DND-41 (cell line): Measurements from ENCODE around the gene PPFIBP1.

Source experiments
- ATAC-seq: fragments of 200-7000 bp; cut with Tn5 transposase; 3 replicates; pipeline ENCODE4 v1.9.1; 2021; ENCODE audit warnings: low read depth; ENCODE audit not compliant: insufficient read depth
- DNase-seq: peaks from one replicate; pipeline ENCODE4 v3.0.0-alpha.2; 2020
- H2AFZ ChIP-seq: 2 replicates; pipeline ENCODE4 v1.6.0; 2012; ENCODE audit warnings: low read depth, low read length
- H3K27ac ChIP-seq: 2 replicates; pipeline ENCODE4 v1.5.1; 2012; ENCODE audit warnings: low read length, inconsistent platforms
- H3K27me3 ChIP-seq: fragments of 200-600 bp; sonication (generic); 2 replicates; pipeline ENCODE4 v1.6.0; 2012; ENCODE audit warnings: low read length, mild to moderate bottlenecking, inconsistent platforms; ENCODE audit not compliant: insufficient read depth, poor library complexity
- H3K36me3 ChIP-seq: 2 replicates; pipeline ENCODE4 v1.5.1; 2012; ENCODE audit warnings: low read length, inconsistent platforms; ENCODE audit not compliant: insufficient read depth
- H3K4me1 ChIP-seq: 2 replicates; pipeline ENCODE4 v1.5.1; 2012; ENCODE audit warnings: mild to moderate bottlenecking, low read length; ENCODE audit not compliant: insufficient read depth
- H3K4me2 ChIP-seq: 2 replicates; pipeline ENCODE4 v1.6.0; 2012; ENCODE audit warnings: mild to moderate bottlenecking, moderate library complexity, low read length, inconsistent platforms; ENCODE audit not compliant: insufficient read depth
- H3K4me3 ChIP-seq, 2 experiments: fragments of 200-600 bp in 1 of 2; shearing (Covaris generic) in 1 of 2; 2 replicates each; pipeline ENCODE4 v1.5.1; 2012 to 2016; ENCODE audit warnings: inconsistent platforms in 2 of 2, low read length in 2 of 2, mild to moderate bottlenecking in 2 of 2, low read depth in 1 of 2, moderate library complexity in 1 of 2
- H3K79me2 ChIP-seq: 2 replicates; pipeline ENCODE4 v1.6.0; 2012; ENCODE audit warnings: low read length, inconsistent platforms; ENCODE audit not compliant: insufficient read depth
- H3K9ac ChIP-seq: 2 replicates; pipeline ENCODE4 v1.6.0; 2012; ENCODE audit warnings: low read depth, mild to moderate bottlenecking, inconsistent platforms, low read length, moderate library complexity
- H3K9me3 ChIP-seq: 2 replicates; pipeline ENCODE4 v1.5.1; 2012; ENCODE audit warnings: low read length, moderate library complexity, mild to moderate bottlenecking, inconsistent platforms; ENCODE audit not compliant: insufficient read depth, severe bottlenecking
- H4K20me1 ChIP-seq: 2 replicates; pipeline ENCODE4 v1.6.0; 2012; ENCODE audit warnings: low read length; ENCODE audit not compliant: insufficient read depth
- EZH2 ChIP-seq: IDR thresholded peaks from 3 replicates; pipeline ENCODE4 v1.6.1; 2012; ENCODE audit warnings: borderline replicate concordance, low read depth, mild to moderate bottlenecking, moderate library complexity, low read length, inconsistent platforms; ENCODE audit not compliant: severe bottlenecking
- TF ChIP-seq, protein P1 (sequence below): IDR thresholded peaks from 2 replicates; pipeline ENCODE4 v1.5.1; 2012; ENCODE audit warnings: borderline replicate concordance, low read length, moderate library complexity, mild to moderate bottlenecking; ENCODE audit not compliant: poor library complexity, severe bottlenecking; ENCODE audit errors: extremely low read depth

Gene PPFIBP1

DNA sequence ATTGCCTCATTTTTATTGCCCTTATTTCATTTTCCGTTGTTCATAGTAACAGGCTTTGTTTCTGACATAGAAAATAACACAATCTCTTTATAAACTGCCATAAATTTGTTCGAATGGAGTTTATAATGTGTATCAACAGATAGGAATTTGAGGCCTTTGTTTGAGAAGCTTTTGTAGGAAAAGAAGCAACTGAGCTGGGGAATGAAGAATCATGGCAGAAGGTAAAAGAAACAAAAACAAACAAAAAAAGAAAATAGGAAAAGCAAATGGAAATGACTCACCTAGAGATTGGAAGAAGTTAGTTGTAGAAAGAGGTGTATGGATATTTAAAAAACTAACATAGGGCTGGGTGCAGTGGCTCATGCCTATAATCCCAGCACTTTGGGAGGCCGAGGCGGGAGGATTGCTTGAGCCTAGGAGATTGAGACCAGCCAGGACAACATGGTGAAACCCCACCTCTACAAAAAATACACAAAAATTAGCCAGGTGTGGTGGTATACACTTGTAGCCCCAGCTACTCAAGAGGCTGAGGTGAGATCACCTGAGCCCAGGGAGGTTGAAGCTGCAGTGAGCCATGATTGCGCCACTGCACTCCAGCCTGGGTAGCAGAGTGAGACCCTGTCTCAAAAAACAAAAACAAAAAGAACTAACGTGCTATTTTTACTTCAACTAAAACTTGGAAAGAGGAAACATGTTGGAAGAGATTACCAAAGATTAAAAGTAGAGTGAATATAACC, 171.7 kb downstream of the PPFIBP1 start:
- Histone ChIP-seq H3K27me3 (no peaks in the 10 kb centered on the region), H3K9ac (no peak overlapping the region), H3K4me2 (no peak overlapping the region), H3K79me2 (no peaks in the 10 kb centered on the region), H2AFZ (no peak overlapping the region), H3K36me3 (no peaks in the 10 kb centered on the region), H3K4me3 (no peak overlapping the region), H3K4me1 (no peaks in the 10 kb centered on the region), H3K27ac (no peak overlapping the region), H4K20me1 (no peaks in the 10 kb centered on the region), H3K9me3 (no peaks in the 10 kb centered on the region)
- ATAC-seq = no peak
- no peak for DNase-seq
- TF ChIP-seq EZH2 = no peak
- TF ChIP-seq, protein P1, sequence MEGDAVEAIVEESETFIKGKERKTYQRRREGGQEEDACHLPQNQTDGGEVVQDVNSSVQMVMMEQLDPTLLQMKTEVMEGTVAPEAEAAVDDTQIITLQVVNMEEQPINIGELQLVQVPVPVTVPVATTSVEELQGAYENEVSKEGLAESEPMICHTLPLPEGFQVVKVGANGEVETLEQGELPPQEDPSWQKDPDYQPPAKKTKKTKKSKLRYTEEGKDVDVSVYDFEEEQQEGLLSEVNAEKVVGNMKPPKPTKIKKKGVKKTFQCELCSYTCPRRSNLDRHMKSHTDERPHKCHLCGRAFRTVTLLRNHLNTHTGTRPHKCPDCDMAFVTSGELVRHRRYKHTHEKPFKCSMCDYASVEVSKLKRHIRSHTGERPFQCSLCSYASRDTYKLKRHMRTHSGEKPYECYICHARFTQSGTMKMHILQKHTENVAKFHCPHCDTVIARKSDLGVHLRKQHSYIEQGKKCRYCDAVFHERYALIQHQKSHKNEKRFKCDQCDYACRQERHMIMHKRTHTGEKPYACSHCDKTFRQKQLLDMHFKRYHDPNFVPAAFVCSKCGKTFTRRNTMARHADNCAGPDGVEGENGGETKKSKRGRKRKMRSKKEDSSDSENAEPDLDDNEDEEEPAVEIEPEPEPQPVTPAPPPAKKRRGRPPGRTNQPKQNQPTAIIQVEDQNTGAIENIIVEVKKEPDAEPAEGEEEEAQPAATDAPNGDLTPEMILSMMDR = no peak

DNA sequence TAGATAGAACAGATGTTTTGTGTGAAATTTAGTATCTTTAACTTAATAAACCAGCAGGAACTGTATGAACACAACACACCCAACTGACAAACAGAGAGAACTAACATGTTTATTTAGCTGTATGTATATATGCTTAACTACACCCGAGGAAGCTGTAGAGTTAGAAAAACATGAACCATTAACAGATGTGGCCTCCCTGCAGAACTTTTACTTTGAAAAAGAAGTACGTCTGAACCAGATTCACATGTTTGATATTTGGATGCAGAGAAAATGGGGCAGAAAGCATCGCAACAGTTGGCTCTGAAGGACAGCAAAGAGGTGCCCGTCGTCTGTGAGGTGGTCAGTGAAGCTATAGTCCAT, 172.3 kb downstream of the PPFIBP1 start, which contains the start of gene REP15:
Gene REP15 (plus strand): TSS at position 155 of the 360 bp plus-strand sequence. CDS start 116 bp downstream, at position 271.
- Histone ChIP-seq H3K36me3 (no peaks in the 10 kb centered on the region), H3K9me3 (no peaks in the 10 kb centered on the region), H3K4me2 (no peak within 1 kb of the TSS), H3K27me3 (no peaks in the 10 kb centered on the region), H4K20me1 (no peaks in the 10 kb centered on the region), H3K27ac (no peak within 1 kb of the TSS), H3K9ac (no peak within 1 kb of the TSS), H3K79me2 (no peaks in the 10 kb centered on the region), H3K4me3 (no peak within 1 kb of the TSS), H2AFZ (no peak within 1 kb of the TSS), H3K4me1 (no peaks in the 10 kb centered on the region)
- DNase-seq (no peak), ATAC-seq (no peak)
- no peak for TF ChIP-seq EZH2
- TF ChIP-seq, protein P1 = no peak

GRCh38 chr12:27696864-27697564, 173.0 kb downstream of the PPFIBP1 start:
- no peak overlapping the region for H3K27ac ChIP-seq
- ATAC-seq = no peak
- no peaks in the 10 kb centered on the region for H3K36me3 ChIP-seq

More at GRCh38 chr12:27696864-27697564, 173.0 kb downstream of the PPFIBP1 start:
- no peak for DNase-seq
- Histone ChIP-seq H3K9ac (no peak overlapping the region), H3K4me2 (no peak overlapping the region), H3K9me3 (no peaks in the 10 kb centered on the region), H3K79me2 (no peaks in the 10 kb centered on the region), H3K4me3 (no peak overlapping the region), H3K4me1 (no peaks in the 10 kb centered on the region), H3K27me3 (no peaks in the 10 kb centered on the region), H2AFZ (no peak overlapping the region), H4K20me1 (no peaks in the 10 kb centered on the region)
- TF ChIP-seq, protein P1 = no peak
- TF ChIP-seq EZH2 = no peak
